GM20000 (cell line): ENCODE measurements around the gene JAZF1.

ENCODE experiments used
- DNase-seq: peaks from one replicate; pipeline ENCODE4 v3.0.0; 2012; ENCODE audit warnings: low spot score
- TF ChIP-seq, protein P1 (sequence below): IDR thresholded peaks from 2 replicates; pipeline ENCODE4 v1.5.1; 2012; ENCODE audit warnings: mild to moderate bottlenecking, control low read depth; ENCODE audit errors: extremely low read depth, missing control alignments

The JAZF1 gene

DNA sequence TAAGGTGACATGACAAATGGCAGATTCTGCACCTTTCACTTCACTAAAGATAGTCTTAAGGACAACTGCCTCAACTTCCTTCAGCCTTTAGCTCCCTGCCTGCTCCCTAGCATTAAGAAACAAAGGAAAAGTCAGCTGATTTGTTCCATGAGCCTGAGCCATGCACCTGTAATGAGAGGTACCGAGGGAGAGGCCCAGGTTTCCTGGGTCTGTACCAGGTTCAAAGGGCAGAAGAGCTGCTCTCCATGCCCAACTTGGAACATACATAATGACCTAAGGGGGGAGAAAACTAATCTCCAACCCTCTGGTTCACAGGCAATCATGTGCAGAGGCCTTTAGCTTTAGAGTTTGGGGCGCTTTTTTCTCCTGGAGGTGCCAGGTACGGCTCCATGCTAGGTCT is 111.2 kb downstream of the JAZF1 start:
- TF ChIP-seq, protein P1, sequence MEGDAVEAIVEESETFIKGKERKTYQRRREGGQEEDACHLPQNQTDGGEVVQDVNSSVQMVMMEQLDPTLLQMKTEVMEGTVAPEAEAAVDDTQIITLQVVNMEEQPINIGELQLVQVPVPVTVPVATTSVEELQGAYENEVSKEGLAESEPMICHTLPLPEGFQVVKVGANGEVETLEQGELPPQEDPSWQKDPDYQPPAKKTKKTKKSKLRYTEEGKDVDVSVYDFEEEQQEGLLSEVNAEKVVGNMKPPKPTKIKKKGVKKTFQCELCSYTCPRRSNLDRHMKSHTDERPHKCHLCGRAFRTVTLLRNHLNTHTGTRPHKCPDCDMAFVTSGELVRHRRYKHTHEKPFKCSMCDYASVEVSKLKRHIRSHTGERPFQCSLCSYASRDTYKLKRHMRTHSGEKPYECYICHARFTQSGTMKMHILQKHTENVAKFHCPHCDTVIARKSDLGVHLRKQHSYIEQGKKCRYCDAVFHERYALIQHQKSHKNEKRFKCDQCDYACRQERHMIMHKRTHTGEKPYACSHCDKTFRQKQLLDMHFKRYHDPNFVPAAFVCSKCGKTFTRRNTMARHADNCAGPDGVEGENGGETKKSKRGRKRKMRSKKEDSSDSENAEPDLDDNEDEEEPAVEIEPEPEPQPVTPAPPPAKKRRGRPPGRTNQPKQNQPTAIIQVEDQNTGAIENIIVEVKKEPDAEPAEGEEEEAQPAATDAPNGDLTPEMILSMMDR, result no peak
- no peak for DNase-seq

- DNase-seq, result no peak
- TF ChIP-seq, protein P1, result no peak
Measured at GRCh38 chr7:28068811-28069216, 111.8 kb downstream of the JAZF1 start.

DNA sequence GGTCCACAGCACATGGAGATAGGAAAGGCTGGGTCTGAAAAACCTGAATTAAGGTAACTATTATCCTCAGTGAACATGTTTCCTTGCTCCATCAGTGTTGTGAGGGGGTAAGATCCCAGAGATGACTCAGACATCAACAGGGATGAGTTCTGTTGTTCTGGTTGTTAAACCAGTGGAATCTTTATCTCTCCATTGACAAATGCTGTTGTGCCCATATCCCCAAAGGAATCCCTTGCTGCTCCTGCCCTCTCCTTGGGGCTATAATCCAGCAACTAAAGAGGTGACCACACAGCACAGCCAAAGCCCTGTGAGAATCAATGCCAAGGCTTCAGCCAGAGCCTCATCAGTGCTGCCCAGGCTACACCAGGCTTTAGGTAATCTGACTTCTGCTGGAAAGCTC is 113.4 kb downstream of the JAZF1 start:
- no peak for DNase-seq
- TF ChIP-seq, protein P1, result no peak

DNA sequence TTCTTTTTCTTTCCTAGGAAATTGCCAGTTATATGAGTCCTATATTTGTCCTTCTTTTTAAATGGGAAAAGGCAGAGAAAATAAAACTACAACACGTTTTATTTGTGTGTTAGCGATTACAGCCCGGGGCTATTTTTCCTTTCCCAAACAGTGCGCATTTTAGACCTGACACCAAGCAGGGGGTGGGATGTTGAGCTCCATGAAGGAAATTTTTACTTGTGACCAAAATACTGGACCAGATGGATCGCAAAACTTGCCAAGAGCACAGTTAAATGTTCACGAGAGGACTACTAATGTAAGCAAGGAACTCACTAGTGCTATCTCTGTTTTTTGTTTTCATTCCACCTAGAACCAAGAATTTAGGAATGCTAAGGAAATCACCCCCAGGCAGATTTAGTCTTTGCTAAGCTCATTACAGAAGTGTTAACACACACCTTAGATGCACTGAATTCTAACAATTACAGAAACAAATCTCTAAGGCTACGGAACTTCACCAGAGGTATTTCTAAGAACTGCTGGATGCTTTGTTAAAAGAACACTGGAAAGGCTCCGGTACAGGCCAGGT is 114.8 kb downstream of the JAZF1 start:
- TF ChIP-seq, protein P1, result no peak
- no peak for DNase-seq

DNA sequence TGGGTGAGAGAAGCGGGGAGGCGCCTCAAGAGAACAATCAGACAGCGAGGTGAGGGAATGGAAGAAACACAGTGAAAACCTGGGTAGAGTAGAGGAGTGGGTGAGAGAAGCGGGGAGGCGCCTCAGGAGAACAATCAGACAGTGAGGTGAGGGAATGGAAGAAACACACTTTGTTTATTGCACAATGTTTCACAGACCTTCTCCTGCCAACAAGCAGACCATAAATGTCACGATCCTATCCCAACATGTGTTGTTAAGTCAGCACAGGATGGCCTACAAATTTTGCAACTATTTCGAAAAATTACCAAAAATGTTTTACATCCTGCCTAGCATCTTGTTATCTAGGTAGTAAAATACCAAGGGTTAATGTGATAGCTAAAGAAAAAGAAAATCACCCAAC is 115.3 kb downstream of the JAZF1 start:
- TF ChIP-seq, protein P1, result no peak
- no peak for DNase-seq

GRCh38 chr7:28064437-28064836 is 116.2 kb downstream of the JAZF1 start:
- DNase-seq, result no peak
- TF ChIP-seq, protein P1, result no peak

DNA sequence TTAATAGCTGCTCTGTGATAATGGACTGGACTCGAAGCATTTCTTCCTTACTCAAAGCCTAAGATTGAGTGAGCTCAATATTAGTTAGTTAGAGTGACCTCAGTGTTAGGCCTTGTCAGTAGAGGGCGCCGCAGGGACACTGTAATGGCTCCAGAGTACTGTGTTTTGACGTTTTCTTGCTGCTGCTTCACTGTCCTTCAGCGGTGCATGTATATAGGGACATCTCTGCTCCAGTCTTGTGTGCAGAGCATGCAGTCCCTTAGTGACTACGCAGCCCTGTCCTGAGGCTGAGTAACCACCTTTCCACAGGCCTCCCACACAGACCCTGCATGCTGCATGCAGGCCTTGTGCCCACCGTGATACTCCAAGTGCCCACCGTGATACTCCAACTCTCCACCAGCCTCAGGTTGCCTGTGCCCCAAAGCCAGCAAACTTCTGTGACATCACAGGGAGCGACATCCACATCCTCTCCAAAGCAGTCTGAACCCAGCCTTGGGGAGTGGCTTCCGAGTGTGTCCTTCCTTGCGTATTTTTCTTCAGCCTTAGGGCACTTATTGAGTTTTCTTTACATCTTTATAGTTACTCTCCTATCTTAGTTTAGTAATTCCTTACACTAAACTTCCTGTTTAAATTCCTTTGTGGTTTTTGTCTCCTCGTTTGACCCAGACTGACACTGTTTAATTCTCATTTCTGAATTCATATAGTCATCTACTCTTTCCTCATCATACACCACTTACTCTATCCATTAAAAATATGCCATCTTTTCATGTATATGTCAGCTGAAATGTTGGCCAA is 118.2 kb downstream of the JAZF1 start:
- peak; percentile 58 for DNase-seq

More for the DNA sequence above, 118.2 kb downstream of the JAZF1 start:
- TF ChIP-seq, protein P1, result peak; percentile 74
